Prostate gland (tissue), 2 donors: ENCODE measurements around the gene AGBL4.

Experiments
- CTCF ChIP-seq, 4 experiments: fragments of 200-600 bp in 2 of 4; fragments of 450-650 bp in 2 of 4; sonication (generic) in 2 of 4; IDR thresholded peaks; 1 replicate in 3 of 4; 2 replicates in 1 of 4; pipeline ENCODE4 v1.5.1; 2016 to 2019; ENCODE audit warnings: antibody characterized with exemption in 4 of 4, mild to moderate bottlenecking in 2 of 4, moderate library complexity in 2 of 4
- POLR2A ChIP-seq: fragments of 450-650 bp; IDR thresholded peaks from one replicate; pipeline ENCODE4 v1.6.1; 2016; ENCODE audit warnings: antibody characterized with exemption, mild to moderate bottlenecking

GRCh38 chr1:49181033-49181432 is 842.7 kb downstream of the AGBL4 start:
- no peak for TF ChIP-seq POLR2A
- TF ChIP-seq CTCF (IDR thresholded peaks at IDR 0.05) = no peak
